ENCODE measurements around the gene UTP14C. TPM values are rescaled to one million over a fixed set of nuclear protein-coding genes. Genes with fewer than 3 reads are reported as not detected.

Gene UTP14C
- total RNA-seq, 1 experiment from 2014 or later, result 19.8 TPM

- peak; percentile 17; the same call in 2 of the 3 replicates for TF ChIP-seq CTCF (conservative IDR thresholded peaks at IDR 0.05)
- H3K56ac ChIP-seq (ENCODE audit: insufficient read length, low read depth, low read length), result no peak within 1 kb of the TSS
- no peak within 1 kb of the TSS for H3T11ph ChIP-seq (ENCODE audit: low read length)
- Mint-ChIP-seq H3K4me1 (peaks cover 15 to 16% of the 10 kb centered on the region in 2 experiments; a peak in 3 of 4 replicates), H3K36me3 (ENCODE audit: insufficient read depth in 1 of 3, low read depth in 3 of 3) (peaks cover 16% of the 10 kb centered on the region in 3 experiments), H3K27ac (peak within 1 kb of the TSS; percentile 92 to 100 (median 99)), H3K4me3 (peak within 1 kb of the TSS; percentile 97 to 99), H3K9me3 (peaks cover 8% of the 10 kb centered on the region in 2 experiments), H3K27me3 (ENCODE audit: low read depth) (peaks cover 26% of the 10 kb centered on the region)
- H4K91ac ChIP-seq (ENCODE audit: insufficient read length, low read depth, low read length), result no peak within 1 kb of the TSS
- no peak within 1 kb of the TSS for H4K5ac ChIP-seq (ENCODE audit: insufficient read length, low read depth, low read length)
- H4K8ac ChIP-seq (replicated peaks; ENCODE audit: insufficient read length, low read depth, low read length), result no peak within 1 kb of the TSS
- H2AK5ac ChIP-seq (ENCODE audit: insufficient read length, low read length), result no peak within 1 kb of the TSS
- H3K4me1 ChIP-seq (ENCODE audit: insufficient read depth, low read length), result no peaks in the 10 kb centered on the region
- H4K20me1 ChIP-seq (ENCODE audit: control insufficient read depth, insufficient read depth, insufficient read length), result no peaks in the 10 kb centered on the region
- H2AFZ ChIP-seq (ENCODE audit: low read length), result peak within 1 kb of the TSS; percentile 32
- H3K23me2 ChIP-seq (ENCODE audit: insufficient read length, low read depth, low read length, poor library complexity, severe bottlenecking), result peaks cover 8% of the 10 kb centered on the region
- no peaks in the 10 kb centered on the region for H3K9me3 ChIP-seq (ENCODE audit: control insufficient read depth, low read depth, low read length)
- no peak within 1 kb of the TSS for H3K18ac ChIP-seq (ENCODE audit: insufficient read length, low read depth, low read length)
- H3K79me2 ChIP-seq (ENCODE audit: insufficient read depth, low read length), result peaks cover 12% of the 10 kb centered on the region; the same call in 1 of the 2 replicates
- peaks cover 12% of the 10 kb centered on the region; the same call in 1 of the 2 replicates for H3K27me3 ChIP-seq (ENCODE audit: insufficient read depth, low read length)
- no peak within 1 kb of the TSS for H3K23ac ChIP-seq (ENCODE audit: insufficient read length, low read depth, low read length)
- H3K4me2 ChIP-seq (ENCODE audit: insufficient read depth, insufficient read length, low read length), result peak within 1 kb of the TSS; percentile 99
- DNase-seq, result peak; percentile 62
- H3K79me1 ChIP-seq (ENCODE audit: insufficient read depth, low read depth, low read length, poor library complexity, severe bottlenecking), result no peaks in the 10 kb centered on the region
- H2BK5ac ChIP-seq (ENCODE audit: insufficient read length, low read length), result no peak within 1 kb of the TSS
- peak within 1 kb of the TSS; percentile 98 for H3K9ac ChIP-seq (ENCODE audit: extremely low read depth, insufficient read length, low read length)
- no CpG with 5 or more reads among the region's 46 CpGs for WGBS (ENCODE audit: extremely low coverage, insufficient read length, low lambda C conversion rate)
- H3K27ac ChIP-seq (ENCODE audit: insufficient read length, low read depth, low read length), result no peak within 1 kb of the TSS
- H2BK12ac ChIP-seq (ENCODE audit: insufficient read length, low read depth, low read length), result no peak within 1 kb of the TSS
- H3K14ac ChIP-seq (ENCODE audit: insufficient read depth, low read length), result peak within 1 kb of the TSS; percentile 67; the same call in 1 of the 2 replicates
- H3K4ac ChIP-seq (ENCODE audit: low read depth, low read length), result no peak within 1 kb of the TSS
- no peak within 1 kb of the TSS for H2BK120ac ChIP-seq (ENCODE audit: low read depth, low read length, poor library complexity, severe bottlenecking)
- no peak within 1 kb of the TSS for H2BK20ac ChIP-seq (ENCODE audit: low read depth, low read length, poor library complexity, severe bottlenecking)
- H2BK15ac ChIP-seq (ENCODE audit: low read depth, low read length), result no peak within 1 kb of the TSS
Observed at GRCh38 chr13:52010890-52011631, 13.4 kb upstream of the UTP14C start, which contains the start of gene ATP7B. ATP7B (minus strand) TSS chr13:52011450; CDS start chr13:52011337, 113 bp downstream.
